Activated T-cell treated with anti-CD3 and anti-CD28 coated beads, Interleukin-2, amount 50 U/mL, for 24 hours (primary cell): ENCODE measurements around the gene NEK10.

Experiments used
- DNase-seq: peaks from one replicate; pipeline ENCODE4 v3.0.0-alpha.2; 2020
- H3K27ac Mint-ChIP-seq: 2 replicates; pipeline ENCODE4 v1.8.0; 2020; ENCODE audit warnings: mild to moderate bottlenecking, mixed read lengths
- H3K27me3 Mint-ChIP-seq: 2 replicates; pipeline ENCODE4 v1.8.0; 2020; ENCODE audit warnings: mixed read lengths
- H3K36me3 Mint-ChIP-seq: 2 replicates; pipeline ENCODE4 v1.8.0; 2020; ENCODE audit warnings: low read depth, mixed read lengths
- H3K4me1 Mint-ChIP-seq: 2 replicates; pipeline ENCODE4 v1.8.0; 2020; ENCODE audit warnings: low read depth, mixed read lengths
- H3K4me3 Mint-ChIP-seq: 2 replicates; pipeline ENCODE4 v1.8.0; 2020; ENCODE audit warnings: mild to moderate bottlenecking, moderate library complexity, mixed read lengths
- H3K9me3 Mint-ChIP-seq: 2 replicates; pipeline ENCODE4 v1.8.0; 2020; ENCODE audit warnings: mixed read lengths

The NEK10 gene

GRCh38 chr3:27208961-27209616 lies 160.1 kb downstream of the NEK10 start:
- Mint-ChIP-seq H3K4me3 (no peak overlapping the region), H3K27me3 (no peaks in the 10 kb centered on the region), H3K9me3 (no peaks in the 10 kb centered on the region), H3K27ac (no peak overlapping the region), H3K4me1 (no peaks in the 10 kb centered on the region), H3K36me3 (no peaks in the 10 kb centered on the region)
- no peak for DNase-seq

DNA sequence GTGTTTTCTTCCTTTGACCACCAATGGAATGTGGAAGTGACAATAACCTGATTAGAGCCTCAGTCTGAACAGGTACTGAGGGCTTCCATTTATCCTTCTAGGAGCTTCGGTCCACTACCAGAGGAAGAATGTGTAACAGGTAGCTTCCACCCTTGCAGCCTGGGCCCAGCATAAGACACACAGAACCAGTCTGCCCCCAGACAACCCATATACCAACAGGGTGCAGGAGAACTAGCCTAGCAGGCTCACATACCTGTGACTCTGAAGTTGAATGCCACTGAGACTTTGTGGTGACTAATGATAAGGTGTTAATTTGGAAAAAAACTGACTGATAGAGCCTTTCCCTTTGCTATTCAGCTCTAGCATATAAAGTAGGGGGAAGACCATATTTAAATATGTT lies 166.2 kb downstream of the NEK10 start:
- no peaks in the 10 kb centered on the region for H3K9me3 Mint-ChIP-seq
- H3K27ac Mint-ChIP-seq = no peak overlapping the region
- H3K36me3 Mint-ChIP-seq = no peaks in the 10 kb centered on the region
- DNase-seq = no peak
- H3K4me1 Mint-ChIP-seq = no peaks in the 10 kb centered on the region
- no peaks in the 10 kb centered on the region for H3K27me3 Mint-ChIP-seq
- H3K4me3 Mint-ChIP-seq = no peak overlapping the region

- no peaks in the 10 kb centered on the region for H3K27me3 Mint-ChIP-seq
- H3K27ac Mint-ChIP-seq = no peak overlapping the region
- DNase-seq = no peak
- no peaks in the 10 kb centered on the region for H3K4me1 Mint-ChIP-seq
- no peaks in the 10 kb centered on the region for H3K36me3 Mint-ChIP-seq
- no peak overlapping the region for H3K4me3 Mint-ChIP-seq
- H3K9me3 Mint-ChIP-seq = no peaks in the 10 kb centered on the region
Observed at GRCh38 chr3:27201492-27201891, 167.7 kb downstream of the NEK10 start.

DNA sequence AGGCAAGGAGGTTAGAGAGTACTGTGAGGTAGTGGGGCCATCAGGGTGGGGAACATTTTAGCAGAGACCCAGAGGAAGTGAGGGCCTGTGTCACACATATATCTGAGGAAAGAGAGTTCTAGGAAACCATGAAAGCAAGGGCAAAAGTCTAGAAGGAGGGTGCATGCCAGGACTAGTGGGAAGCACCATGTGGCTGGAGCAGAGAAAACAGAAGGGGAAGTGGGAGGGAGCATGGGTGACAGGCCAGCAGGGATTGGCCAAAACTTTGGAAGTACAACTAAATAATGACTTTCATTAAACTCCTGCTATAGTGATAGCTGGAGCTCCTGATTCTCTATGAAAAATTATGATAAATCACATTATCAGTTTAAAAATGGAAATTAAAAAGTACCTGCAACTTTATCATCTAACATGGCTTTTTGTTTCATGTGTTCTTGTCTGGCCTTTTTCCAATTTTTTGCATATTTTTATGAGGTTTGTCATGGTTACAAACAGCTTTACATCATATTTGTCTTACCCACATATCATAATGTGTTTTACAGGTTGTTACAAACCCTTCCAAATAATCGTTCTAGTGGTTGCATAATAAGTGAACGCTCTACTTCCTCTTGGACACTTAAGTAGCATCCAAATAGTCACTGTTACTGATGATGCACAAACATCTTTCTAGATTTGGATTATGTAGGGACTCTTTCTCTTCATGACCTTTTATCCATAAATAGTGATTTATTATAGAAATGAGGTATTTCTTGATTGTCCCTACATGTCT lies 168.3 kb downstream of the NEK10 start:
- no peak for DNase-seq
- Mint-ChIP-seq H3K9me3 (no peaks in the 10 kb centered on the region), H3K4me1 (no peaks in the 10 kb centered on the region), H3K27ac (no peak overlapping the region), H3K36me3 (no peaks in the 10 kb centered on the region), H3K27me3 (no peaks in the 10 kb centered on the region), H3K4me3 (no peak overlapping the region)

- H3K4me1 Mint-ChIP-seq = no peaks in the 10 kb centered on the region
- H3K4me3 Mint-ChIP-seq = no peak overlapping the region
- H3K9me3 Mint-ChIP-seq = no peaks in the 10 kb centered on the region
- no peak overlapping the region for H3K27ac Mint-ChIP-seq
- H3K36me3 Mint-ChIP-seq = no peaks in the 10 kb centered on the region
- no peak for DNase-seq
- H3K27me3 Mint-ChIP-seq = no peaks in the 10 kb centered on the region
Observed at GRCh38 chr3:27194861-27195483, 174.2 kb downstream of the NEK10 start.

DNA sequence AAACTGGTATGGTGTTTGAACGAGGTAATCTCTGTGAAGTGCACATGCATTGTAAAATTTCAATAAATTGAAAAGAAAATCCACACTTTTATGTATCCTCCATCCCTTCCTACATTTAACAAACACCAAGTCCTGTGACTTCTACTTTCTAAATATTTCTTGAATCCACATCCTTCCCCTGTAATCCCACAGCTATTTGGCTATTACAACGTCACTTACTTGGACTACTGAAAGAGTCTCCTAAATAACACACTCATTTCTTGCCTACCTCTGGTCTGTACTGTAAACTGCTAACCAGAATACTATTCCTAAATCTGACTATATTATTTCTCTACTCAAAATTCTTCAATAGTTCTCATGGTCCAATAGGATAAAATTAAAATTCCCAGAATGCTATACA lies 176.1 kb downstream of the NEK10 start:
- DNase-seq = no peak
- H3K36me3 Mint-ChIP-seq = no peaks in the 10 kb centered on the region
- no peaks in the 10 kb centered on the region for H3K9me3 Mint-ChIP-seq
- no peak overlapping the region for H3K27ac Mint-ChIP-seq
- H3K4me1 Mint-ChIP-seq = no peaks in the 10 kb centered on the region
- H3K27me3 Mint-ChIP-seq = no peaks in the 10 kb centered on the region
- no peak overlapping the region for H3K4me3 Mint-ChIP-seq

DNA sequence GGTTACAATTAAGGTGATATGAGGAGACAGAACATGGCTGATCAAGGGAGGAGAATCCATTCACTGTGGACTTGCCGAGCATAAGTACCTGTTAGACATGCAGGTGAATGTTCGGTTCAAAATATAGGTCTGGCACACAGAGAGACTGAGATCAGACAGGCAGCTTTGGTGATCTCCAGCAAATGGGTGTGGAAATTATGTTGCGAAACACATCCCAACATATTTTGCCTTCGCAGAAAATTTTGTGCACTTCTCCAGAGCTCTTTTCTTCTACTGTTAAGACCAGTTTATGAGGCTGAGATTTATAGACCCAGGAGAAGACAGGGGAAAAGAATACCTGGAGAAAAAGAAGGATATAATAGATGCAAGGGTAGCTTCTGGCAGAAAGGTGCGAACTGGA lies 183.2 kb downstream of the NEK10 start:
- H3K36me3 Mint-ChIP-seq = no peaks in the 10 kb centered on the region
- no peak overlapping the region for H3K4me3 Mint-ChIP-seq
- H3K4me1 Mint-ChIP-seq = no peaks in the 10 kb centered on the region
- H3K27me3 Mint-ChIP-seq = no peaks in the 10 kb centered on the region
- no peaks in the 10 kb centered on the region for H3K9me3 Mint-ChIP-seq
- no peak overlapping the region for H3K27ac Mint-ChIP-seq
- DNase-seq = no peak

DNA sequence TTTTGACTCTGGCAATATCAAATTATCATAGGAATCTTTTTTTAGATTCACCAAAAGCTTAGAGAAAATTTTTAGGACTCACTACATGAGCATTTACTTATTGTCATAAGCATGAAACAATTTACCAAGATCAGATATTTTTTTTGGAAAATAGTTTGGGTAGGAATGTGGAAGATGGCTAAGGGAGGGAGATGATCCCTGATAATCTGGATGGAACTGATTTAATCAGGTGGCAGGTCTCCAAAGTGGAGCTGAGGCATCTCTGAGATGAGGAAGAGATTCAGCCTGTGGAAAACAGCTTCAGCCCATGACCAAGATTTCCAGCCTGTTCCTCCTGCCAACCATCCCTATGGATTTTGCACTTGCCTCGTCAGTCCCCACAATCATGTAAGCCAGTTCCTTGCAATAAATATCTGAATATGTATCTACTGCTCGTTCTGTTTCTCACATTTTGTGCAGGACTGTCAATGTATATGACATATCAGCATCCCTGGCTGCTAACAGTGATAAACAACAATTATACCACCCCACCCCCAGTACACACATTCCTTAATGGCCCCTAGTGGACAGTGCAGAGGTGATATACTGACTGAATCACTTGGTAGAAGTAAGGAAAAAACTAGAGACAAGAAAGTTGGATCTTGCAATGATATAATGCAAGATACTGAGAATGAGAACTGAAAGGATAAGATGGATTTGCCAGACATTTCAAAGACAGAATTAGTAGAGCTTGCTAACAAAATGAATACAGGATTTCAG lies 183.8 kb downstream of the NEK10 start:
- Mint-ChIP-seq H3K27ac (no peak overlapping the region), H3K4me3 (no peak overlapping the region), H3K36me3 (no peaks in the 10 kb centered on the region), H3K4me1 (no peaks in the 10 kb centered on the region), H3K9me3 (no peaks in the 10 kb centered on the region), H3K27me3 (no peaks in the 10 kb centered on the region)
- no peak for DNase-seq

GRCh38 chr3:27184261-27184660 lies 184.9 kb downstream of the NEK10 start:
- no peak overlapping the region for H3K4me3 Mint-ChIP-seq
- H3K27me3 Mint-ChIP-seq = no peaks in the 10 kb centered on the region
- H3K27ac Mint-ChIP-seq = no peak overlapping the region
- no peaks in the 10 kb centered on the region for H3K4me1 Mint-ChIP-seq
- no peaks in the 10 kb centered on the region for H3K9me3 Mint-ChIP-seq
- DNase-seq = no peak
- no peaks in the 10 kb centered on the region for H3K36me3 Mint-ChIP-seq

- no peak overlapping the region for H3K4me3 Mint-ChIP-seq
- H3K27ac Mint-ChIP-seq = no peak overlapping the region
- H3K4me1 Mint-ChIP-seq = no peaks in the 10 kb centered on the region
- DNase-seq = no peak
- no peaks in the 10 kb centered on the region for H3K27me3 Mint-ChIP-seq
- H3K9me3 Mint-ChIP-seq = no peaks in the 10 kb centered on the region
- no peaks in the 10 kb centered on the region for H3K36me3 Mint-ChIP-seq
Observed at GRCh38 chr3:27176256-27176655, 192.9 kb downstream of the NEK10 start.

GRCh38 chr3:27174530-27174929 lies 194.7 kb downstream of the NEK10 start:
- no peaks in the 10 kb centered on the region for H3K4me1 Mint-ChIP-seq
- no peak for DNase-seq
- H3K9me3 Mint-ChIP-seq = no peaks in the 10 kb centered on the region
- no peaks in the 10 kb centered on the region for H3K36me3 Mint-ChIP-seq
- H3K27me3 Mint-ChIP-seq = no peaks in the 10 kb centered on the region
- H3K27ac Mint-ChIP-seq = no peak overlapping the region
- H3K4me3 Mint-ChIP-seq = no peak overlapping the region

- H3K27me3 Mint-ChIP-seq = no peaks in the 10 kb centered on the region
- DNase-seq = no peak
- no peak overlapping the region for H3K27ac Mint-ChIP-seq
- H3K9me3 Mint-ChIP-seq = no peaks in the 10 kb centered on the region
- H3K4me3 Mint-ChIP-seq = no peak overlapping the region
- no peaks in the 10 kb centered on the region for H3K4me1 Mint-ChIP-seq
- H3K36me3 Mint-ChIP-seq = no peaks in the 10 kb centered on the region
Observed at GRCh38 chr3:27171113-27171512, 198.1 kb downstream of the NEK10 start.

GRCh38 chr3:27166888-27167287 lies 202.3 kb downstream of the NEK10 start:
- Mint-ChIP-seq H3K27ac (no peak overlapping the region), H3K4me3 (no peak overlapping the region), H3K36me3 (no peaks in the 10 kb centered on the region), H3K4me1 (no peaks in the 10 kb centered on the region), H3K27me3 (no peaks in the 10 kb centered on the region), H3K9me3 (no peaks in the 10 kb centered on the region)
- no peak for DNase-seq

DNA sequence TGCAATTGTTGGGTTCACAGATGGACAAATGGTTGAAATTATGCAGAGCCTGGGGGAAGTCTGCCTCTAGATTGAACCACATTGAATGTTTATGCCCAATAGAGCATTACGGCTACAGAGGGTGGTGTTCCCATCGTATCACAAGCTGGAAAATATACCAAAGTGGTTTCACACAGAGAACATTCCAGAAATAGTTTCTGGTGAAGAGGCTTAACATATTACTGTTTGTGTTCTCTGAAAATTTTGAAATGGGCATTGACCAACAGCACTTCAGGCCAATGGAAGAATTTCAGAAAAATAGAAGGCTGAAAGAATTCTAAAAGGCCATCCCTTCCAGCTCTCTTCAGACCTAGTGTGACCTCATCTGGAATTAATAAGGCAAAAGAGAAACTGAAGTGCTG lies 203.9 kb downstream of the NEK10 start:
- no peaks in the 10 kb centered on the region for H3K9me3 Mint-ChIP-seq
- H3K4me3 Mint-ChIP-seq = no peak overlapping the region
- H3K27ac Mint-ChIP-seq = no peak overlapping the region
- H3K36me3 Mint-ChIP-seq = no peaks in the 10 kb centered on the region
- DNase-seq = no peak
- H3K27me3 Mint-ChIP-seq = no peaks in the 10 kb centered on the region
- no peaks in the 10 kb centered on the region for H3K4me1 Mint-ChIP-seq
